ENCODE data around the gene SMTNL2. TPM values are rescaled to one million over a fixed set of nuclear protein-coding genes. Genes with fewer than 3 reads are reported as not detected.

SMTNL2 gene
- total and polyA plus RNA-seq, 9 of the 15 experiments (the other 6 are each of a cell fraction or from before 2014, with no cell fraction given): not detected

DNA sequence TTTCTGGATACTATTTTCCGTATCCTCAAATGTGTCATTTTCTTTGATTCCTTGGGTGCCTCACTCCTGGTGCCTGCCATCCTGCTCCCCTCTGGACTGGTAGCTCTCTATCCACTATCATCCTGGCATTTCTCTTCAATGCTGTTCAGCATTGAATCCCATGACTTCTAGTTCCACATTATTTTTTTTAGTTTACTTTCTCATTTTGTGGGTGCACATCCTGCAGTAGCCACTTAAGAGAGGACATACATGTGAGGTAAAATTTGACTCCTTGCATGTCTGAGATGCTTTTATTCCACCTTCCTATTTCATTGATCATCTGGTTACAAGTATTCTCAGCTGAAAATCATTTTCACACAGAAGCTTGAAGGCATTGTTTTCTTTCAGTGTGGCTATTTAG is 38.0 kb downstream of the SMTNL2 start:
- in situ Hi-C loops (cut with MboI): loop anchor here (5.0 kb wide), 1 partner anchor 55 kb away; no protein-coding TSS in a partner anchor
- no peak for FAIRE-seq
- Histone ChIP-seq H3K27me3 (ENCODE audit: control insufficient read depth in 2 of 2, insufficient read depth in 2 of 2, low read length in 2 of 2) (peaks cover 5 to 20% of the 10 kb centered on the region in 2 experiments), H3K9ac (ENCODE audit: insufficient read depth in 1 of 2, low read depth in 2 of 2, low read length in 2 of 2) (no peak overlapping the region), H3K4me1 (replicated peaks in 1 of 2; ENCODE audit: control insufficient read depth in 2 of 2, insufficient read depth in 2 of 2, low read length in 2 of 2) (peaks cover 3 to 4% of the 10 kb centered on the region in 2 experiments; a peak in 3 of 5 replicates), H3K9me3 (replicated peaks; ENCODE audit: control insufficient read depth, insufficient read depth, low read depth, low read length) (no peaks in the 10 kb centered on the region), H3K4me3 (no peak overlapping the region), H3K9me1 (ENCODE audit: control insufficient read depth, insufficient read depth, low read length) (no peaks in the 10 kb centered on the region), H3K79me2 (ENCODE audit: control insufficient read depth, insufficient read depth, low read length) (no peaks in the 10 kb centered on the region), H2AFZ (ENCODE audit: low read depth, low read length) (no peak overlapping the region), H3K4me2 (ENCODE audit: insufficient read depth, low read length) (no peak overlapping the region), H4K20me1 (replicated peaks; ENCODE audit: control insufficient read depth, insufficient read depth, low read length) (no peaks in the 10 kb centered on the region), H3K27ac (ENCODE audit: extremely low read depth, low read depth, low read length) (no peak overlapping the region), H3K36me3 (ENCODE audit: control insufficient read depth, insufficient read depth, low read length) (no peaks in the 10 kb centered on the region)
- CTCF ChIA-PET (ENCODE audit: low intra/inter-chr PET ratio): no interaction called here
- no TSS peak for BruUV-seq (replicated peaks)
- ATAC-seq: no peak
- intact Hi-C loops (cut with micrococcal nuclease): loop anchor here (10.0 kb wide), 1 partner anchor 72 kb away; no protein-coding TSS in a partner anchor
- no peak for DNase-seq (ENCODE audit: extremely low read depth in 1 of 4, low spot score in 3 of 4)
- POLR2A ChIA-PET: no interaction called here
- TF ChIP-seq RBM25 (IDR thresholded peaks at IDR 0.05; ENCODE audit: low read depth, low read length, severe bottlenecking) (peak; percentile 15), SMARCE1 (IDR thresholded peaks at IDR 0.05) (no peak)
- 0% methylated on average over 1 of the region's 1 CpG for WGBS (ENCODE audit: insufficient coverage, low coverage, missing lambda C conversion rate)

DNA sequence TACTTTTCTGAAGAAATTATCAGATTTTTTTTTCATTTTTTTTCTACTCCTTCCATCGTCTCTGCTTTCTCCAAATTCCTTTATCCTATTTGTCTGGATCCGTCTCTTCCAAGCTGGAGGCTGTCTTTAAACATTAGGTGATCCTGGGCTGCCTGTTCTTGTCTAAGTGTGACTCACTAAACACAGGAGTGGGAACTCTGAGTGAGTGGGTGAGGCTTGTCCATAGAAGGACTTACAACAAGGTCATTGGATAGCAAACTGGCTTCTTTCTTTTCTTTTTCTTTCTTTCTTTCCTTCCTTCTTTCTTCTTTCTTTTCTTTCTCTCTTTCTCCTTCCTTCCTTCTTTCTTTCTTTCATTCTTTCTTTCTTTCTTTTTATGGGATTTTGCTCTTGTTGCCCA is 38.9 kb downstream of the SMTNL2 start:
- peaks cover 3 to 16% of the 10 kb centered on the region in 2 experiments for H3K27me3 ChIP-seq (ENCODE audit: control insufficient read depth in 2 of 2, insufficient read depth in 2 of 2, low read length in 2 of 2)
- in situ Hi-C loops (cut with MboI): loop anchor here (5.0 kb wide), 1 partner anchor 56 kb away; no protein-coding TSS in a partner anchor
- POLR2A ChIA-PET: no interaction called here
- BruUV-seq (replicated peaks): no TSS peak
- H3K4me2 ChIP-seq (ENCODE audit: insufficient read depth, low read length): no peak overlapping the region
- ATAC-seq (no peak), FAIRE-seq (no peak), DNase-seq (ENCODE audit: extremely low read depth in 1 of 4, low spot score in 3 of 4) (no peak)
- no peaks in the 10 kb centered on the region for H3K9me1 ChIP-seq (ENCODE audit: control insufficient read depth, insufficient read depth, low read length)
- no peak overlapping the region for H3K9ac ChIP-seq (ENCODE audit: insufficient read depth in 1 of 2, low read depth in 2 of 2, low read length in 2 of 2)
- H3K27ac ChIP-seq (ENCODE audit: extremely low read depth, low read depth, low read length): no peak overlapping the region
- H4K20me1 ChIP-seq (replicated peaks; ENCODE audit: control insufficient read depth, insufficient read depth, low read length): no peaks in the 10 kb centered on the region
- peaks cover 3 to 4% of the 10 kb centered on the region in 2 experiments; a peak in 3 of 5 replicates for H3K4me1 ChIP-seq (replicated peaks in 1 of 2; ENCODE audit: control insufficient read depth in 2 of 2, insufficient read depth in 2 of 2, low read length in 2 of 2)
- no peak overlapping the region for H2AFZ ChIP-seq (ENCODE audit: low read depth, low read length)
- no peak overlapping the region for H3K4me3 ChIP-seq
- no peaks in the 10 kb centered on the region for H3K9me3 ChIP-seq (replicated peaks; ENCODE audit: control insufficient read depth, insufficient read depth, low read depth, low read length)
- H3K36me3 ChIP-seq (ENCODE audit: control insufficient read depth, insufficient read depth, low read length): no peaks in the 10 kb centered on the region
- WGBS (ENCODE audit: insufficient coverage, low coverage, missing lambda C conversion rate): 0% methylated on average over 2 of the region's 2 CpGs
- intact Hi-C loops (cut with micrococcal nuclease): loop anchor here (10.0 kb wide), 1 partner anchor 72 kb away; no protein-coding TSS in a partner anchor
- H3K79me2 ChIP-seq (ENCODE audit: control insufficient read depth, insufficient read depth, low read length): no peaks in the 10 kb centered on the region
- CTCF ChIA-PET (ENCODE audit: low intra/inter-chr PET ratio): interaction anchor here (1.0 kb wide), 1 partner anchor 57 kb away, joined by 4 read pairs; no protein-coding TSS in a partner anchor
- TF ChIP-seq ZBTB1 (CRISPR knock-in tag; IDR thresholded peaks at IDR 0.05; ENCODE audit: borderline replicate concordance, low read depth) (no peak), CEBPB (tag; IDR thresholded peaks at IDR 0.05) (no peak), POLR2B (IDR thresholded peaks at IDR 0.05; ENCODE audit: low read depth, partially characterized antibody) (no peak), TAF9B (IDR thresholded peaks at IDR 0.05; ENCODE audit: partially characterized antibody) (no peak), EGR1 (conservative IDR thresholded peaks at IDR 0.05) (0 out of 2 replicates have a peak, but pooled peaks have one; percentile 24), SUPT5H (IDR thresholded peaks at IDR 0.05) (no peak)
- TF ChIP-seq, protein P1, sequence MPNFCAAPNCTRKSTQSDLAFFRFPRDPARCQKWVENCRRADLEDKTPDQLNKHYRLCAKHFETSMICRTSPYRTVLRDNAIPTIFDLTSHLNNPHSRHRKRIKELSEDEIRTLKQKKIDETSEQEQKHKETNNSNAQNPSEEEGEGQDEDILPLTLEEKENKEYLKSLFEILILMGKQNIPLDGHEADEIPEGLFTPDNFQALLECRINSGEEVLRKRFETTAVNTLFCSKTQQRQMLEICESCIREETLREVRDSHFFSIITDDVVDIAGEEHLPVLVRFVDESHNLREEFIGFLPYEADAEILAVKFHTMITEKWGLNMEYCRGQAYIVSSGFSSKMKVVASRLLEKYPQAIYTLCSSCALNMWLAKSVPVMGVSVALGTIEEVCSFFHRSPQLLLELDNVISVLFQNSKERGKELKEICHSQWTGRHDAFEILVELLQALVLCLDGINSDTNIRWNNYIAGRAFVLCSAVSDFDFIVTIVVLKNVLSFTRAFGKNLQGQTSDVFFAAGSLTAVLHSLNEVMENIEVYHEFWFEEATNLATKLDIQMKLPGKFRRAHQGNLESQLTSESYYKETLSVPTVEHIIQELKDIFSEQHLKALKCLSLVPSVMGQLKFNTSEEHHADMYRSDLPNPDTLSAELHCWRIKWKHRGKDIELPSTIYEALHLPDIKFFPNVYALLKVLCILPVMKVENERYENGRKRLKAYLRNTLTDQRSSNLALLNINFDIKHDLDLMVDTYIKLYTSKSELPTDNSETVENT (CRISPR knock-in tag; IDR thresholded peaks at IDR 0.05): no peak
- TF ChIP-seq, protein P2, sequence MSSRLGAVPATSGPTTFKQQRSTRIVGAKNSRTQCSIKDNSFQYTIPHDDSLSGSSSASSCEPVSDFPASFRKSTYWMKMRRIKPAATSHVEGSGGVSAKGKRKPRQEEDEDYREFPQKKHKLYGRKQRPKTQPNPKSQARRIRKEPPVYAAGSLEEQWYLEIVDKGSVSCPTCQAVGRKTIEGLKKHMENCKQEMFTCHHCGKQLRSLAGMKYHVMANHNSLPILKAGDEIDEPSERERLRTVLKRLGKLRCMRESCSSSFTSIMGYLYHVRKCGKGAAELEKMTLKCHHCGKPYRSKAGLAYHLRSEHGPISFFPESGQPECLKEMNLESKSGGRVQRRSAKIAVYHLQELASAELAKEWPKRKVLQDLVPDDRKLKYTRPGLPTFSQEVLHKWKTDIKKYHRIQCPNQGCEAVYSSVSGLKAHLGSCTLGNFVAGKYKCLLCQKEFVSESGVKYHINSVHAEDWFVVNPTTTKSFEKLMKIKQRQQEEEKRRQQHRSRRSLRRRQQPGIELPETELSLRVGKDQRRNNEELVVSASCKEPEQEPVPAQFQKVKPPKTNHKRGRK (tag; IDR thresholded peaks at IDR 0.05): peak; percentile 49
- TF ChIP-seq, protein P3, sequence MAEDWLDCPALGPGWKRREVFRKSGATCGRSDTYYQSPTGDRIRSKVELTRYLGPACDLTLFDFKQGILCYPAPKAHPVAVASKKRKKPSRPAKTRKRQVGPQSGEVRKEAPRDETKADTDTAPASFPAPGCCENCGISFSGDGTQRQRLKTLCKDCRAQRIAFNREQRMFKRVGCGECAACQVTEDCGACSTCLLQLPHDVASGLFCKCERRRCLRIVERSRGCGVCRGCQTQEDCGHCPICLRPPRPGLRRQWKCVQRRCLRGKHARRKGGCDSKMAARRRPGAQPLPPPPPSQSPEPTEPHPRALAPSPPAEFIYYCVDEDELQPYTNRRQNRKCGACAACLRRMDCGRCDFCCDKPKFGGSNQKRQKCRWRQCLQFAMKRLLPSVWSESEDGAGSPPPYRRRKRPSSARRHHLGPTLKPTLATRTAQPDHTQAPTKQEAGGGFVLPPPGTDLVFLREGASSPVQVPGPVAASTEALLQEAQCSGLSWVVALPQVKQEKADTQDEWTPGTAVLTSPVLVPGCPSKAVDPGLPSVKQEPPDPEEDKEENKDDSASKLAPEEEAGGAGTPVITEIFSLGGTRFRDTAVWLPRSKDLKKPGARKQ (CRISPR knock-in tag; IDR thresholded peaks at IDR 0.05): no peak
